HG03060 (cell line): Measurements from ENCODE around the gene LRTM2.

Source experiments
- ATAC-seq: cut with Tn5 transposase; IDR thresholded peaks from one replicate; pipeline ENCODE4 v1.9.1; 2021; ENCODE audit warnings: low read depth, moderate number of reproducible peaks; ENCODE audit not compliant: unreplicated experiment

LRTM2 gene

DNA sequence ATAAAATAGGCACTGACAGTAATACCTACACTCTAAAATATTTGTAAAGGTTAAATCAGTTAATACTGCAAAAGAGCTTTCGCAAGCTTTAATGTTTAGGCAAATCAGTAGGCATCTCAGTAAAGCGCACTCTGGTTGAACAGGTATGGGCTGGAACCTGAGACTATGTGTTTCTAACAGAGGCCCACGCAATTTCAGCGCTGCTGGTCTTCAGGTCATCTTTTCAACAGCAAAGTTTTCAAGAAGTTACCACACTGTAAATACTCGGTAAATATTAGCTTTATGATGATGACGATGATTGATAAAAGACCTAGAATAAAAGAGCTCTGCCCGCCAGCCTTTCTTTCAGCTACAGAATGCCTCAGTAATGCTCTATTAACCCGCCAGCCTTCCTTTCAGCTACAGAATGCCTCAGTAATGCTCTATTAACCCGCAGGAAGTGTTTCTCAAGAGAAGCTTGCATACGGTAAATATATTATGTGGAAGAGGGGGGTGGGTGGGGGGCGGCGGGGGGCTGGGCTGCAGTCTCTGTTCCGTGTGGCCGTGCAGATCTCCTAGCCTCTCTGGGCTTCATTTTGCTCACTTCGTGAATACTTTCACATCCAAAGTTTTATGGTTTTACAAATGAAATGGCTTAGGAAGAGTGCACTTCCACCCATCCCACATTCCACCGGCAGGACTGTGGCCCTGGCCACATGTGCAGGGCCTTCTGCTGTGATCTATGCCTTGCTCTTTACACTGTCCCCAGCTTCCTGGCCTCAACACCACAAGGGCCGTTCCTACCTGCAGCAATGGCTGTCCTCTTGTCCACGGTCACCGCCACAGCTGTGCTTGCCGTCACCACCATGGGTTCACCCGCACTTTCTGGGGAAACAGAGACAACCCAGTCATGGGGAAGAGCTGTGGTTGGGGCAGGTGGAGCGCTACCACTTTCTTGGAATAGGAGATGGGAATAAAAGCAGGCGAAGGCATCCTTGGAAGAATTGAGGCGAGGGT is 19.9 kb downstream of the LRTM2 start:
- ATAC-seq: no peak

DNA sequence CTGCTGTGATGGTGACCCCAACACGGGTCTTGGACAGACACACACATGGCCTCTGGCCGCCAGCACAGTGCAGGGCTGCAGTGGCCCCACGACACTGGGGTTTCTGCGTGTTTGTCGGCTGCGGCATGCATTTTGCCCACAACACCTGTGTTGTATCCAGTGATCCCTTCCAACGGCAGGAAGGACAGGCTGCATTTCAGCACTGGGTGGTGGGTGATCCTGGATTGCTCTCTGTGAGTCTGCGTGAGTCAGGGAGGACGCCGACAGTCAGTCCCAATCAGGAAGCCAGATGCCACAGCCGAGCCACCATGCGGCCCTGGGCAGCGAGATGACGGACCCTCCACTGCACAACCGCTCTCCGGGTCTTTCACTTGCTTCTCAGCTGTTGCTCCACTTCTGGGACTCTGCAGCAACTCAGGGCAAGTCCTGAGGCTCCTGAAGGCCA is 20.6 kb downstream of the LRTM2 start:
- no peak for ATAC-seq

- ATAC-seq: no peak
Observed at GRCh38 chr12:1841586-1842182, 21.3 kb downstream of the LRTM2 start.

DNA sequence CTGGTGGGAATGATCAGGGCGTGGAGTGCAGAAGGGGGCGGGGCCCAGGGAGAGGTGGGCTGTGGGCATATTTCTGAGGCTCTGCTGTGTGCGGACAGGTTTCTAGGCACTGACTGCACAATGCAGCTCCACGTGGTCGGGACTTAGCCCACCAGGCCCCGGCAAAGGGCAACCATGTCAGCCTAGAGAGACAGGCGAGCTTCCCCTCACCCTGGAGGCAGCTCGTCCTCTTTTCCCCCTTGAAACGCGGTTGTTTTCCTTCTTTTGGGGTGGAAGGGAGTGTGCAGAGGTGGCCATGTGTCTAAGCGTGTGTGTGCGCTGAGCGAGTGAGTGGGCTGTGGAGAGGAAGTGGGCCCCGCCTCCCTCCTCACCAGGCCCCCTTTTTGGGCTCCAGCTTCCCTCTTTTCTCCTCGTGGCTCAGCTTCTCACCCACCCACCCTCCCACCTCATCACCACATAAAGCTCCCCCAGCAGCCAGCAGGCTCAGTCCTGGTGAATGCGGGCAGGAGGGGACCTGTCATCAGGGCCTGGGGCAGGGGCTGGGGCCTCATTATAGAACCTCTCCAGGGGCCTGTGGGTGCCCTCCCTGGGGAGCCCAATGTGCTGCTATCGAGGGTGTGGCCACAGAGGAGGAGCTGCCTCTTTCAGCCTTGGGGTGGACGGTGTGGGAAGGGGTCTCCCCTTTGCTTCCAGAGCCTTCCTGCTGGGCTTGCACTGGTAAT is 22.0 kb downstream of the LRTM2 start:
- no peak for ATAC-seq

GRCh38 chr12:1842905-1843640 is 22.7 kb downstream of the LRTM2 start:
- no peak for ATAC-seq

- ATAC-seq: no peak
Observed at GRCh38 chr12:1843641-1844005, 23.3 kb downstream of the LRTM2 start.

DNA sequence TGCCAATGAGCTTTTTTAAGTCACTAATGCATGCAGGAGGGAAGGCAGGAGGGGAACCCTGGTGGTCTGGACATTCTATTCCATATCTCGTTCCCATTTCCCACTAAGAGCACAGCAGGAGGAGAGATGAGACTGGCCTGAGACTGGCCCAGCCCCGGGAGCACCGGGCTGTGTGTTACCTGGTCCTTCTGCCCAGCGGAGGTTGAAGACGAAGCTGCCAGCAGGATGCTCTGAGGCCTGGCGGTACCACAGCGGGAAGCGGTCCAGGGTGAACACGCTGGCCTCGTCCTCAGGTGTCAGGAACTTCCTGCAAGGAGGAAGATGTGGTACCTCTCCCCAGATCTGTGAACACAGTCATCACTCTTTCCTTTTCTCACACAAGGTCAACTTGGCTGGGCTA is 23.9 kb downstream of the LRTM2 start:
- ATAC-seq: no peak

- no peak for ATAC-seq
Observed at GRCh38 chr12:1844661-1845409, 24.5 kb downstream of the LRTM2 start.

DNA sequence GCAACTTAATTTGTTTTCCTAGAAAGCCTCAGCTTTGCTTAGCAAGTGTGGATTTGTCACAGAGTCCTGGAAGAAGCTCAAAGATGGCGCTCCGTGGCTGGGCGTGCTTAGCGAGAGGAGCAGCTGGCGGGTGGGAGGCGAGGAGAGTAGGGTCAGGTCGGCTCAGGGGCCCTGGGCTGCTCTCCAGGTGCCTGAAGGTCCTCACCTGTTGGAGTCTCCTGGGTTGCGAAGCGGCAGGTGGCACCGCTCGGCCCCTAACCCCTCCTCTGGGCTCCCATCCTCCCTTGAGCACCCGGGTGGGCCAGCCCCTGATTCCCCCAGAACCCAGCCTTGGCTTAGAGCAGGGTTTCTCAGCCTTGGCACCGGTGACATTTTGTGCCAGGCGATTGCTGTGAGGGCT is 25.1 kb downstream of the LRTM2 start:
- ATAC-seq: no peak

- ATAC-seq: no peak
Observed at GRCh38 chr12:1845886-1846285, 25.5 kb downstream of the LRTM2 start.

DNA sequence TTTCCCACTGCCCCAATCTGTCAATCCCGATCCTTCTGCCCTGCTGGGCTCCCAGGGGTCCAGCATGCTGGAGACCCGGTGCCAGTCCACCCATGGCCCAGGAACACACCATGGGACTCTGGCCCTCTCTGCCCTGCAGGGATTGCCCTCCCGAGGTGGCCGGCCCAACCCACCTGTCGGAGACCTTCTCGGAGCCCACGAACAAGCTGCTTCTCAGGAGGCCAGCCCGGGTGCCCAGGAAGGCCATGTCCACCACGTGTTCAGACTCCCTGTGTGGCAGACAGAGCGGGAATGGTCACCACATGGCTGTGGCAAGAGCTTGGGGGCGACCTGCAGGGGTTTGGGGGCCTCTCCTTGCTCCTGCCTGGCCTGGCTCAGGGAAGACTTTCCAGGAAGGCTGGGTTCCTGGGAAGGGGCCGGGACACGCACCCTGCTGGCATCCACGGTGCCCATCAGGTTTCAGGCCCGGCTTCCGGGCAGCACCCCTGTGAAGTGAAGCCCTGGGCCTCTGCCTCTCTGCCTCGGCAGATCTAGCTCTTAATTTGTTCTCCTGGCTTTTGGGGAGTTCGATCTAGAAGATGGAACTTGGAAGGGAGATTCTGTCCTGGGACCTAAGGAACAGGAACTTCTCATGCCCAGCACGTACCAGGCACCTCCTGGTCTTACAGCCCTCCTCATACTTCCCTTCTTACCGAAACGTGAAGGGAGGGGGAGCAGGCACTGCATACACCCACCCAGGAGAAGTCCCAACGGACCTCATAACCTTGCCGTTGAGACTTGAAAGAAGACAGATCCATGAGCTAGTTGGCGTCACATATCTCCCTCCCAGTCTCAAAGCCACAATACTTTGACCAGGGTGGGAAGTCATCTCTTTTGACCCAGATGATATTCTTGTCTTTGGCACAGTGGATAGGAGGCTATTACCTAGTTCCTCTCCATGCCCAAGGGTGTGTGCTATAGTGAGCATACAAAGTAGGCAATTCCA is 26.3 kb downstream of the LRTM2 start:
- ATAC-seq: no peak

DNA sequence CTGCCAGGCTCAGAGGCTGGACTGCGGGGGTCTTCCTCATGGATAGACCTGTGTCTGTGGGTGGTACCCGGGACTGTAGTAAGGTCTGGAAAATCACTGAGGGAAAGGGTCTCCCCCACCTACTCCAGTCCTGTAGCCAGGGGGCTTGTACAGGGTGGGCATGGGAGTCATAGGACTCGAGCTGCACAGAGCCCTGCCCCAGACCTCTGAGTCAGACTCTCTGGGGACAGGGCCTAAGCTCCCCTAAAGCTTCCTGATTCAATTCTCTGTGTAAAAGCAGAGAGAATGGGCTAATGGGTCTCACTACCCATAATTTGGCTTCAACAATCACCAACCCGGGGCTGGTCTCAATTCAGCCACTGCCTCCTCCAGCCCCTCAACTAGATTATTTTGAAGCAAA is 27.0 kb downstream of the LRTM2 start:
- no peak for ATAC-seq

DNA sequence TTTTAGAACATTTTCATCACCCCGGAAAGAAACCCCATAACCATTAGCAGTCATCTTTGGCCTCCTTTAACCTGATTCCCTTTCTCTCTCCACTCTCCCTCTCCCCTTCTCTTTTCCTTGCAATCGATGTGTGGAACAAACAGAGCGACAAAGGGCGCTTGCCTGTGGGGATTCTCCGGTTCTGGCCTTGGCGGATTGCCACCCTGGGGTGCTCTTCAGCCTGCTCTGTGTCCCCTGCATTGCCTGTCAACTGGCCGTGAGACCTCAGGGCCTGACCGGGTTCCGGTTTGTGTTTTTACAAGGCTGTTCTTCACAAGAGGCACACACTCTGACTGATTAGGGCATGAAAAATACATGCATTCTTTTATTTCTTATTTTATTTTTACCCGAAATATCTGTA is 27.8 kb downstream of the LRTM2 start:
- ATAC-seq: no peak

DNA sequence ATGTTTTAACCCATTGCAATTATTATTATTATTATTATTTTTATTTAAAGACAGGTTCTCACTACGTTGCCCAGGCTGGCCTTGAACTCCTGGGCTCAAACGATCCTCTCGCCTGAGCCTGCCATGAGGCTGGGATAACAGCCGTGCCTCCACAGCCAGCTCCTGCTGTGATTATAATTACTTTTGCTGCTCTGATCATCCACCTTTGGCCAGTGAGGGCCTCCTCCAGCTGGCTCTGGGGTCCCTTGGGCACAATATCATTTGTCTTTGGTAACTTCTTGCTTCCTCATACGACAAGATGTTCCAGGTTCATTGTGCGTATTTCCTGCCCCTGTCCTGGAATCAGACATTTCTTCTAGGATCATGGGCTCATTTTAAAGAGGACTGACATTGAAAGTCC is 28.4 kb downstream of the LRTM2 start:
- no peak for ATAC-seq

GRCh38 chr12:1851151-1851701 is 30.9 kb downstream of the LRTM2 start:
- ATAC-seq: no peak

DNA sequence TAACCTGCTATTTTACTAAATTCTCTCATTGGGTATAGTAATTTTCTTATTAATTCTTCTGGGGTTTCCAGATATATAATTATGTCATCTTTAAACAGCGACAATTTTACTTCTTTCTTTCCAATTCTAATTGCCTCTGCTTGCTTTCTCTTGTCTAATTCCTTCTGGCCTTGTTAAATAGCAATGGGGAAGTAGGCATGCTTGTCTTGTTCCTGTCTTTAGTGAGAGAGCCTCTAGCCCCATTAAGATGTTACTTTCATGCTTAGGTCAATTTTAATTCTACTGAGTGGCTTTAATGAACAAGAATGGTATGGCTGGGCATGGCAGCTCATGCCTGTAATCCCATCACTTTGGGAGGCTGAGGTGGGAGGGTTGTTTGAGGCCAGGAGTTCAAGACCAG is 31.7 kb downstream of the LRTM2 start:
- ATAC-seq: no peak

DNA sequence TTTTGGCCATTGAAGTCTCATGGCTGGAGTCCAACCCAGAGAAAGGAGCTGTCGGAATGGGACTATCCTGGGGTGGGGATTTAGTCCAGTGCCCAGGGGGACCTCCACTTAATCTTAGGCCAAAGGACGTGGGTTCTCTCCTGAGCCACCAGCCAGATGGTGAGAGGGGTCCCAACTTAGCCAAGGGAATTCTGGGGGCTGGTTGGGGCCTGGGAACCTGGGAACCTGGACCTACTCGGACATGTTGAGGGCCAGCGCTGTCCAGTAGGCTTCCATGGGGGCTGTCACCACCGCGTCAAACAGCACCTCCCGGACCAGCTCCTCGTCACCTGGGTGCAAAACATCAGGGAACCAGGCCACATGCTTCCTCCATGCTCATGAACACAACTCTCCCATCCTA is 33.4 kb downstream of the LRTM2 start:
- no peak for ATAC-seq

- no peak for ATAC-seq
Observed at GRCh38 chr12:1855241-1855640, 34.9 kb downstream of the LRTM2 start.
